ENCODE data around the gene TMEM129. TPM values are rescaled to one million over a fixed set of nuclear protein-coding genes. Genes with fewer than 3 reads are reported as not detected.

Gene TMEM129
- total RNA-seq, 1 donor from 2014 or later: 14.1 TPM

DNA sequence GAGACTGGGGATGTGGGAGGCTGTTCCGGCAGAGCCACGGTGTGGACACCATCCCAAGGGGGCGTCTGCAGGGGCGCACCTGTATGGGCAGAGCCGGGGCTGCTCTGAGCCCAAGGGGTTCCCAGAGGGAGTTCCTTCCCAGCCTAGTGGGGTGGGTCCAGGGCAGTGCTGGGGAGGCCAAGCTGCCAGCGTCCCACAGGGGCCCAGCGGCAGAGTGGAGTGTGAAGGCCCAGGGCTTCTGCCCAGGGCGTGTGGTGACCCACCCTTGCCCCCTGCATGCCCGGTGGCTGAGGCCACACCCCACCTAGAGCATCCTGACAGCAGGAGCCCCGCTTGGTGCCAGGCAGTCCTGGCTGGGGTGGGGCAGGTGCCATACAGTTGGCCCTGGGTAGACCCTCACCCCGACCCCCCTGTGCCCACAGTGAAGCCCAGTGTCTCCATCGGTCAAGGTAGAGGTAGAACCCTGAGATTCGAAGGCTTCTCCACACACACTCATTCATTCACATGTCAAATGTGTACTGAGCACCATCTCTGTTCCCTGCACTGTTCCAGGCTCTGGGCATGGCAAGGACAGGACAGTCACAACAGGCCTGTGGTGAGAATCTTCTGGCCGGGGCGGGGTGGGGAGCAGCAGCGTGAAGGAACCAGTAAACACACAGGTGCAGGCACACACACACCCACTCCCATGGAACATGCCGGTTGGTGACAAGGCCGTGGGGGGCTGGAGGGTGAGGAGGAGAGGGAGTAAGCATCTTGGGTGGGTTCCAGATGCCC lies 29.4 kb upstream of the TMEM129 start:
- Mint-ChIP-seq H3K4me3 (no peak overlapping the region), H3K9me3 (no peaks in the 10 kb centered on the region), H3K36me3 (no peaks in the 10 kb centered on the region), H3K4me1 (peaks cover 3% of the 10 kb centered on the region), H3K27ac (no peak overlapping the region), H3K27me3 (ENCODE audit: insufficient read depth, low read depth) (no peaks in the 10 kb centered on the region)
- peaks cover 16% of the 10 kb centered on the region for H3F3A ChIP-seq (ENCODE audit: low read depth)
- H3K4me1 ChIP-seq: peaks cover 10% of the 10 kb centered on the region
- no peak overlapping the region for H3K9ac ChIP-seq
- TF ChIP-seq, protein P1, sequence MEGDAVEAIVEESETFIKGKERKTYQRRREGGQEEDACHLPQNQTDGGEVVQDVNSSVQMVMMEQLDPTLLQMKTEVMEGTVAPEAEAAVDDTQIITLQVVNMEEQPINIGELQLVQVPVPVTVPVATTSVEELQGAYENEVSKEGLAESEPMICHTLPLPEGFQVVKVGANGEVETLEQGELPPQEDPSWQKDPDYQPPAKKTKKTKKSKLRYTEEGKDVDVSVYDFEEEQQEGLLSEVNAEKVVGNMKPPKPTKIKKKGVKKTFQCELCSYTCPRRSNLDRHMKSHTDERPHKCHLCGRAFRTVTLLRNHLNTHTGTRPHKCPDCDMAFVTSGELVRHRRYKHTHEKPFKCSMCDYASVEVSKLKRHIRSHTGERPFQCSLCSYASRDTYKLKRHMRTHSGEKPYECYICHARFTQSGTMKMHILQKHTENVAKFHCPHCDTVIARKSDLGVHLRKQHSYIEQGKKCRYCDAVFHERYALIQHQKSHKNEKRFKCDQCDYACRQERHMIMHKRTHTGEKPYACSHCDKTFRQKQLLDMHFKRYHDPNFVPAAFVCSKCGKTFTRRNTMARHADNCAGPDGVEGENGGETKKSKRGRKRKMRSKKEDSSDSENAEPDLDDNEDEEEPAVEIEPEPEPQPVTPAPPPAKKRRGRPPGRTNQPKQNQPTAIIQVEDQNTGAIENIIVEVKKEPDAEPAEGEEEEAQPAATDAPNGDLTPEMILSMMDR (IDR thresholded peaks at IDR 0.05): no peak
- TF ChIP-seq EZH2 (IDR thresholded peaks at IDR 0.05): no peak
- TF ChIP-seq EZH2phosphoT487 (IDR thresholded peaks at IDR 0.05): no peak
- no peaks in the 10 kb centered on the region for H3K36me3 ChIP-seq
- no peak overlapping the region for H3K27ac ChIP-seq
- H4K20me1 ChIP-seq (ENCODE audit: low read depth): peaks cover 12% of the 10 kb centered on the region
- no peak overlapping the region for H3K4me2 ChIP-seq
- no peak for DNase-seq (ENCODE audit: low spot score)
- H3K9me3 ChIP-seq (ENCODE audit: low read depth): no peaks in the 10 kb centered on the region
- H3K27me3 ChIP-seq: peaks cover 6% of the 10 kb centered on the region
- no peak overlapping the region for H3K4me3 ChIP-seq
- no peaks in the 10 kb centered on the region for H3K79me2 ChIP-seq (ENCODE audit: low read depth)
- no peak overlapping the region for H2AFZ ChIP-seq (replicated peaks)

DNA sequence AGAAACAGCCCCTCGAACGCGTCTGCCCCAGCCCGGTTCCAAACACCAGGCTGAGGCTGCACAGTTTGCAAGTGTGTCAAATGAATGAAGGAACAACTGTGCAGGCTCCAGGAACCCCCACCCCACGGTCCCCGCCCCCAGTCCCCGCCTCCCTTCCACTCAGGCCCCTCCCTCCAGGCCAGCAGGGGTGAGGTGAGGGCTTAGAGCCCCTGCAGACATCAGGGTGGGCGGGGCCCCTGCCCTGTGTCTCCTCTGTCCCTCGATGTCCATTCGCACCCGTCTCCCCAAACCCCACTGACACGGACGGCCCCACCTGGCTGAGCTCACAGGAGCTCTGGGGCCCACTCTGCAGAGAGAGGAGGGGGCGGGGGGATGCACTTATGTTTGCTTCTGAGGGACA lies 28.7 kb upstream of the TMEM129 start:
- Histone ChIP-seq H3K4me3 (no peak overlapping the region), H3K4me1 (peaks cover 10% of the 10 kb centered on the region), H4K20me1 (ENCODE audit: low read depth) (peaks cover 17% of the 10 kb centered on the region), H2AFZ (replicated peaks) (no peak overlapping the region), H3K9me3 (ENCODE audit: low read depth) (no peaks in the 10 kb centered on the region), H3F3A (ENCODE audit: low read depth) (peaks cover 24% of the 10 kb centered on the region), H3K36me3 (no peaks in the 10 kb centered on the region), H3K4me2 (no peak overlapping the region), H3K79me2 (ENCODE audit: low read depth) (no peaks in the 10 kb centered on the region), H3K27ac (no peak overlapping the region), H3K27me3 (peaks cover 6% of the 10 kb centered on the region), H3K9ac (no peak overlapping the region)
- TF ChIP-seq EZH2 (IDR thresholded peaks at IDR 0.05): no peak
- Mint-ChIP-seq H3K27me3 (ENCODE audit: insufficient read depth, low read depth) (peaks cover 2% of the 10 kb centered on the region), H3K27ac (no peak overlapping the region), H3K36me3 (peaks cover 1% of the 10 kb centered on the region), H3K4me3 (no peak overlapping the region), H3K9me3 (no peaks in the 10 kb centered on the region), H3K4me1 (peaks cover 3% of the 10 kb centered on the region)
- DNase-seq (ENCODE audit: low spot score): no peak

DNA sequence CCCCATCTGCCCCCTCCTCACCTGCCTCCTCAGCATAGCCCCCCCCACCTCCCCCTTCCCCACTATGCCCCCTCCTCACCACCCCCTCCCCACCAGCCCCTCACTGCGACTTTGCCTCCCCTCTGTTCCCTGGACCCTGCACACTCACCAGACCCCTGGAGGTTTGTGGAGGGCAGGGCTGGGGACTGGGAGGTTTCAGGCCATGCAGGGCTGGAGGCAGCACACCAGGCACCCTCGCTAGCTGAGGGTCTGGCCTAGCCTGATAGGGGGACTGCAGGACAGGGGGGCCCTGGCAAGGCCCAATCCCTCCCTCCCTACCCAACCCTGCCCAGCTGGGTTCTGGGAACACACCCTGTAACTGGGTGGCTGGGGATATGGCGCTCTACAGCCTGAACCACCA lies 28.2 kb upstream of the TMEM129 start:
- no peaks in the 10 kb centered on the region for H3K9me3 ChIP-seq (ENCODE audit: low read depth)
- H3K4me3 ChIP-seq: no peak overlapping the region
- H3K27me3 Mint-ChIP-seq (ENCODE audit: insufficient read depth, low read depth): peaks cover 2% of the 10 kb centered on the region
- peaks cover 28% of the 10 kb centered on the region for H3F3A ChIP-seq (ENCODE audit: low read depth)
- no peak for DNase-seq (ENCODE audit: low spot score)
- H3K4me2 ChIP-seq: no peak overlapping the region
- no peak overlapping the region for H2AFZ ChIP-seq (replicated peaks)
- H3K27ac Mint-ChIP-seq: no peak overlapping the region
- H3K36me3 Mint-ChIP-seq: peaks cover 2% of the 10 kb centered on the region
- H3K4me1 ChIP-seq: peaks cover 10% of the 10 kb centered on the region
- no peak overlapping the region for H3K27ac ChIP-seq
- H3K36me3 ChIP-seq: no peaks in the 10 kb centered on the region
- no peak overlapping the region for H3K9ac ChIP-seq
- peaks cover 3% of the 10 kb centered on the region for H3K4me1 Mint-ChIP-seq
- H3K4me3 Mint-ChIP-seq: no peak overlapping the region
- no peaks in the 10 kb centered on the region for H3K79me2 ChIP-seq (ENCODE audit: low read depth)
- no peaks in the 10 kb centered on the region for H3K9me3 Mint-ChIP-seq
- TF ChIP-seq EZH2phosphoT487 (IDR thresholded peaks at IDR 0.05) (no peak), EZH2 (IDR thresholded peaks at IDR 0.05) (no peak)
- TF ChIP-seq, protein P1 (IDR thresholded peaks at IDR 0.05): no peak
- H3K27me3 ChIP-seq: peaks cover 6% of the 10 kb centered on the region
- H4K20me1 ChIP-seq (ENCODE audit: low read depth): peaks cover 20% of the 10 kb centered on the region

DNA sequence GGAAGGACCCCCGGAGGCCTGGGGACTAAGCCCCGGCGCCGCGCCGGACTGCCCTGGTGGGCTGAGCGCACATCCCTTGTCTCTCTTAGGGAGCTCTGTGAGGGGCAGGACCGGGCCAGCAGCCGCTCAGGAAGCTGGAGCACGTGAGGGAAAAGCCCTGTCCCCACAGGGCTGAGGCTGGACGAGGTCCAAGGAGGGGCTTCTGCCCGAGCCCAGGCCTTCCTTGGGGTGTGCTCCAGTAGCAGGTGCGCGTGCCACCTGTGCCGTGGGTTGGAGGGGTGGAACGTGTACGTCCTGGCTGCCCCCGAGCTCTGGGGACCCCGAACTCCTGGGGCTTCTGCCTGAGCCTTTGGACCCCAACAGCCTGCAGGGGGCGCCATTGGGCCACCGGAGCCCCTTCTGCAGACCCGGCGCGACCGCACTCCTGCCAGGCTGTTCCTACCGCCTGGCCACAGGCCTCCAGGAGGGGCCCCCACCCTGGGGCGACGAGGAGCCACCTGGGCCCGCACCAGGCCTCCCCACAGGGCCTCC lies 27.4 kb upstream of the TMEM129 start:
- Mint-ChIP-seq H3K9me3 (no peaks in the 10 kb centered on the region), H3K4me1 (peaks cover 3% of the 10 kb centered on the region), H3K27me3 (ENCODE audit: insufficient read depth, low read depth) (peaks cover 2% of the 10 kb centered on the region), H3K27ac (no peak overlapping the region), H3K4me3 (no peak overlapping the region), H3K36me3 (peaks cover 4% of the 10 kb centered on the region)
- H2AFZ ChIP-seq (replicated peaks): peak overlapping the region; percentile 90
- no peaks in the 10 kb centered on the region for H3K9me3 ChIP-seq (ENCODE audit: low read depth)
- no peak overlapping the region for H3K27ac ChIP-seq
- H3K79me2 ChIP-seq (ENCODE audit: low read depth): no peaks in the 10 kb centered on the region
- peak; percentile 92 for DNase-seq (ENCODE audit: low spot score)
- no peak overlapping the region for H3K9ac ChIP-seq
- no peaks in the 10 kb centered on the region for H3K36me3 ChIP-seq
- no peak for TF ChIP-seq EZH2 (IDR thresholded peaks at IDR 0.05)
- TF ChIP-seq, protein P1 (IDR thresholded peaks at IDR 0.05): peak; percentile 92
- peaks cover 10% of the 10 kb centered on the region for H3K4me1 ChIP-seq
- H4K20me1 ChIP-seq (ENCODE audit: low read depth): peaks cover 20% of the 10 kb centered on the region
- peaks cover 30% of the 10 kb centered on the region for H3F3A ChIP-seq (ENCODE audit: low read depth)
- peak overlapping the region; percentile 70 for H3K4me2 ChIP-seq
- peaks cover 6% of the 10 kb centered on the region for H3K27me3 ChIP-seq
- H3K4me3 ChIP-seq: peak overlapping the region; percentile 26

All from neural progenitor cell (in vitro differentiated cells).